Keratinocyte (primary cell): ENCODE data around the gene LCP2. TPM values are rescaled to one million over a fixed set of nuclear protein-coding genes. Genes with fewer than 3 reads are reported as not detected.
"Not testable (repeated sequence)": the region's sequence is repeated elsewhere in the genome, so short reads cannot be mapped to it uniquely, and the experiment has no call there.

Source experiments
- DNase-seq: peaks from one replicate; pipeline ENCODE4 v3.0.0-alpha.2; 2011; ENCODE audit warnings: low read depth, missing footprints, low spot score
- FAIRE-seq: peaks from 2 replicates; lab custom pipeline; 2011; peaks lifted over from hg19 to GRCh38; lab: Jason Lieb, UNC
- H2AFZ ChIP-seq: 2 replicates; pipeline ENCODE4 v1.6.0; 2012; ENCODE audit warnings: low read length, control low read depth, inconsistent platforms; ENCODE audit not compliant: control insufficient read depth
- H3K27ac ChIP-seq: 2 replicates; pipeline ENCODE4 v1.5.1; 2011; ENCODE audit warnings: low read length; ENCODE audit not compliant: control insufficient read depth, insufficient read depth
- H3K27me3 ChIP-seq: 3 replicates; pipeline ENCODE4 v1.6.0; 2011; ENCODE audit warnings: low read length; ENCODE audit not compliant: control insufficient read depth, insufficient read depth; ENCODE audit errors: extremely low read depth
- H3K36me3 ChIP-seq, 2 experiments: 2 replicates in 1 of 2; 3 replicates in 1 of 2; pipeline ENCODE4 v1.5.1; 2011; ENCODE audit warnings: low read length in 2 of 2, mild to moderate bottlenecking in 1 of 2; ENCODE audit not compliant: control insufficient read depth in 2 of 2, insufficient read depth in 2 of 2; ENCODE audit errors: extremely low read depth in 1 of 2
- H3K4me1 ChIP-seq: 3 replicates; pipeline ENCODE4 v1.5.1; 2011; ENCODE audit warnings: low read length; ENCODE audit not compliant: control insufficient read depth, insufficient read depth; ENCODE audit errors: extremely low read depth
- H3K4me2 ChIP-seq: 3 replicates; pipeline ENCODE4 v1.6.0; 2011; ENCODE audit warnings: low read depth, low read length; ENCODE audit not compliant: control insufficient read depth, insufficient read depth; ENCODE audit errors: extremely low read depth
- H3K4me3 ChIP-seq, 3 experiments: fragments of 200-600 bp in 1 of 3; sonication (generic) in 1 of 3; 2 replicates in 2 of 3; 3 replicates in 1 of 3; pipeline ENCODE4 v1.5.1; 2011 to 2016; ENCODE audit warnings: low read length in 3 of 3, mild to moderate bottlenecking in 3 of 3, control low read depth in 2 of 3, inconsistent platforms in 1 of 3, low read depth in 1 of 3, mixed read lengths in 1 of 3, mixed run types in 1 of 3, moderate library complexity in 1 of 3; ENCODE audit not compliant: control insufficient read depth in 2 of 3, insufficient read depth in 2 of 3; ENCODE audit errors: extremely low read depth in 1 of 3
- H3K79me2 ChIP-seq: 2 replicates; pipeline ENCODE4 v1.6.0; 2012; ENCODE audit warnings: low read length; ENCODE audit not compliant: control insufficient read depth, insufficient read depth
- H3K9ac ChIP-seq: 3 replicates; pipeline ENCODE4 v1.6.0; 2011; ENCODE audit warnings: low read length; ENCODE audit not compliant: control insufficient read depth, insufficient read depth; ENCODE audit errors: extremely low read depth
- H3K9me1 ChIP-seq: 3 replicates; pipeline ENCODE4 v1.6.0; 2011; ENCODE audit warnings: low read length; ENCODE audit not compliant: control insufficient read depth, insufficient read depth; ENCODE audit errors: extremely low read depth
- H3K9me3 ChIP-seq: 2 replicates; pipeline ENCODE4 v1.5.1; 2012; ENCODE audit warnings: low read depth, low read length; ENCODE audit not compliant: control insufficient read depth
- H4K20me1 ChIP-seq: 3 replicates; pipeline ENCODE4 v1.6.0; 2011; ENCODE audit warnings: low read length; ENCODE audit not compliant: control insufficient read depth, insufficient read depth; ENCODE audit errors: extremely low read depth
- EZH2 ChIP-seq: IDR thresholded peaks from one replicate; pipeline ENCODE4 v1.6.1; 2012; ENCODE audit warnings: inconsistent platforms, mild to moderate bottlenecking, low read length, moderate library complexity
- dilution Hi-C: fragments of 300-500 bp; cut with MboI; formaldehyde crosslinking; loops from one replicate; pipeline ENCODE4 v1.7.0; 2020; ENCODE audit warnings: low sequenced_read_pairs; ENCODE audit not compliant: extremely low pct_ligation_motif_present
- polyA plus RNA-seq, 5 experiments: library from polyadenylated mRNA; depleted of rRNA in 3 of 5; stranded (reverse) in 3 of 5; stranded (forward) in 1 of 5; unstranded in 1 of 5; fragments of >200 nt; gene quantifications; 1 replicate in 1 of 5; 2 replicates in 3 of 5; 3 replicates in 1 of 5; pipeline versions ENCODE4 v1.2.1 to v1.2.3, GENCODE V29; 2011 to 2012; ENCODE audit warnings: missing spikeins in 2 of 5, low read depth in 1 of 5, low replicate concordance in 1 of 5
- TF ChIP-seq, protein P1 (sequence below), 3 experiments: IDR thresholded peaks in 1 of 3; conservative IDR thresholded peaks in 1 of 3; optimal IDR thresholded peaks in 1 of 3; 2 replicates in 2 of 3; 3 replicates in 1 of 3; pipeline versions ENCODE3 to v1.5.1; 2011; ENCODE audit warnings: low read length in 3 of 3, mild to moderate bottlenecking in 3 of 3, moderate library complexity in 2 of 3, control low read depth in 1 of 3, inconsistent platforms in 1 of 3; ENCODE audit not compliant: insufficient read depth in 2 of 3; ENCODE audit errors: extremely low read depth in 1 of 3

LCP2 gene
- polyA plus RNA-seq, 1 donor (not counting 4 experiments of a cell fraction or from before 2014, with no cell fraction given) = not detected

DNA sequence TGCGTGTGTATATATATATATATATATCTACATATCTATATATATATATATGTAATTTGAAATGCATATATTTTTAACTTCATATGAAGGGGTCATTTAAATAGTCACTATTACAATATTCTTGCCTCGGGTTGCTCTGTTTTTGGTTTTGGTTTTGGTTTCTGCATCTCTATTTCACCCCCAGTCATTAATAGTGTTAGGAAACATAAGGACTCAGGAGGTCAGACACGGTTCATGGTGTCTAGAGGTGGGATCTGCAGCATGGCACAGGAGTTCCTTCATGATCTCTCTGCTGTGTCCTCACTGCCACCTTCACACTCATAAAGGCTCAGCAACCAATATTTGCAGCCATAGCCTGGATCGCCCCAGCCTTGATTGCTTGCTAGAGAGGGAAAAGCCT is 48.2 kb downstream of the LCP2 start:
- Histone ChIP-seq H2AFZ (no peak overlapping the region), H3K79me2 (no peaks in the 10 kb centered on the region), H3K4me1 (no peaks in the 10 kb centered on the region), H3K36me3 (no peaks in the 10 kb centered on the region), H3K27me3 (no peaks in the 10 kb centered on the region), H3K9me1 (no peaks in the 10 kb centered on the region), H4K20me1 (no peaks in the 10 kb centered on the region), H3K9me3 (no peaks in the 10 kb centered on the region), H3K4me3 (no peak overlapping the region), H3K9ac (no peak overlapping the region), H3K4me2 (no peak overlapping the region), H3K27ac (no peak overlapping the region)
- dilution Hi-C loops = no loop called here
- no peak for TF ChIP-seq EZH2
- TF ChIP-seq, protein P1, sequence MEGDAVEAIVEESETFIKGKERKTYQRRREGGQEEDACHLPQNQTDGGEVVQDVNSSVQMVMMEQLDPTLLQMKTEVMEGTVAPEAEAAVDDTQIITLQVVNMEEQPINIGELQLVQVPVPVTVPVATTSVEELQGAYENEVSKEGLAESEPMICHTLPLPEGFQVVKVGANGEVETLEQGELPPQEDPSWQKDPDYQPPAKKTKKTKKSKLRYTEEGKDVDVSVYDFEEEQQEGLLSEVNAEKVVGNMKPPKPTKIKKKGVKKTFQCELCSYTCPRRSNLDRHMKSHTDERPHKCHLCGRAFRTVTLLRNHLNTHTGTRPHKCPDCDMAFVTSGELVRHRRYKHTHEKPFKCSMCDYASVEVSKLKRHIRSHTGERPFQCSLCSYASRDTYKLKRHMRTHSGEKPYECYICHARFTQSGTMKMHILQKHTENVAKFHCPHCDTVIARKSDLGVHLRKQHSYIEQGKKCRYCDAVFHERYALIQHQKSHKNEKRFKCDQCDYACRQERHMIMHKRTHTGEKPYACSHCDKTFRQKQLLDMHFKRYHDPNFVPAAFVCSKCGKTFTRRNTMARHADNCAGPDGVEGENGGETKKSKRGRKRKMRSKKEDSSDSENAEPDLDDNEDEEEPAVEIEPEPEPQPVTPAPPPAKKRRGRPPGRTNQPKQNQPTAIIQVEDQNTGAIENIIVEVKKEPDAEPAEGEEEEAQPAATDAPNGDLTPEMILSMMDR (optimal IDR thresholded peaks at IDR 0.05 in 1 of 3, IDR thresholded peaks at IDR 0.05 in 1 of 3, conservative IDR thresholded peaks at IDR 0.05 in 1 of 3; ENCODE audit: extremely low read depth in 1 of 3, insufficient read depth in 2 of 3, low read length in 3 of 3) = no peak
- no peak for FAIRE-seq
- no peak for DNase-seq

DNA sequence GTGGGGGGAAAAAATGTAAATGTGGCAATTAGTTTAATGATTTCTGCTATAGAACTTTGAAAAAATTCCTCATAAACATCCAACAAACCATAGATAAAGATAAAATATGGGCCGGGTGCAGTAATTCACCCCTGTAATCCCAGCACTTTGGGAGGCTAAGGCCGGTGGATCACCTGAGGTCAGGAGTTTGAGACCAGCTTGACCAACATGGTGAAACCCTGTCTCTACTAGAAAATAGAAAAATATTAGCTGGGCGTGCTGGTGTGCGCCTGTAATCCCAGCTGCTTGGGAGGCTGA is 48.7 kb downstream of the LCP2 start:
- H3K36me3 ChIP-seq, H3K9me1 ChIP-seq, DNase-seq, dilution Hi-C loops, H4K20me1 ChIP-seq, H3K9ac ChIP-seq, H3K9me3 ChIP-seq, H3K27ac ChIP-seq, H3K4me3 ChIP-seq, H3K27me3 ChIP-seq, H3K79me2 ChIP-seq, H3K4me2 ChIP-seq, FAIRE-seq, H3K4me1 ChIP-seq, H2AFZ ChIP-seq: not testable (repeated sequence)

DNA sequence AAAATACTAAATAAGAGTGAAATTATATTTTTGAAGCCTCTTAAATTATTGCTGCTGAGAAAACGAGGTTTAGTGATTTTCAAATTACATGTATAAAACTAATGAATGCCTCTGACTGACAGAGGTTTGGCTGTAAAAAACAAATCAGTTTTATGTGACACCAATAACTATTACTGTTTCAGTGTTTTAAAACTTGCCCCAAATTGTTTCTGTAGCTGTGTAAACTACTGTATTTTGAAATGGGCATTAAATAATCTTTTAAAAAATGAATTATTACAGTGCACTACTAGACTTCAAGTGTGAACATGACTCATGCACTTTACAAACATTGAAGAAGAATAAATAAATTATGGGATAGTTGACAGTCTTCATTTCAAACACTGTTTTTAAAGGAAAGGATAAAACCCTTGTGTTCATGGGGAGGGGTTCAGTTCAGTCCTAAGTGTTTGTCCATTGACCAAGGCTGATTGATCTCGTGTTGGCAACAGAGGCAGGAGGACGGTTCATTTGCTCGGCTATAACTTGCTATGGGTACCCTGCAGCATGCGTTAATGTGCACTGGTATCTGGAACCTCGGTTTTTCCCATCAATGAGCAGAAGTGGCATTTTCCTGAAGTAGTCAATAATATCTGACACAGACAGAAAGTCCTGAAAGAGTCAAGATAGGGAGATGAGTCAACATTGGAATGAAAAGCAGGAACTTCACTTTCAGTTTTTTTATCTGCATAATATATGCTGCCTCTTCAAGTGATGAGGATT is 49.2 kb downstream of the LCP2 start:
- no peaks in the 10 kb centered on the region for H3K27me3 ChIP-seq
- H4K20me1 ChIP-seq = no peaks in the 10 kb centered on the region
- DNase-seq = no peak
- no peak overlapping the region for H3K27ac ChIP-seq
- H3K4me2 ChIP-seq = no peak overlapping the region
- no peaks in the 10 kb centered on the region for H3K9me3 ChIP-seq
- dilution Hi-C loops = no loop called here
- no peaks in the 10 kb centered on the region for H3K79me2 ChIP-seq
- no peak overlapping the region for H2AFZ ChIP-seq
- H3K4me1 ChIP-seq = no peaks in the 10 kb centered on the region
- no peak for FAIRE-seq
- no peaks in the 10 kb centered on the region for H3K9me1 ChIP-seq
- H3K36me3 ChIP-seq = no peaks in the 10 kb centered on the region
- no peak overlapping the region for H3K9ac ChIP-seq
- TF ChIP-seq, protein P1 (optimal IDR thresholded peaks at IDR 0.05 in 1 of 3, IDR thresholded peaks at IDR 0.05 in 1 of 3, conservative IDR thresholded peaks at IDR 0.05 in 1 of 3; ENCODE audit: extremely low read depth in 1 of 3, insufficient read depth in 2 of 3, low read length in 3 of 3) = no peak
- H3K4me3 ChIP-seq = no peak overlapping the region
